ENCODE data around the gene CACNA2D4. TPM values are rescaled to one million over a fixed set of nuclear protein-coding genes. Genes with fewer than 3 reads are reported as not detected.
A peak's percentile ranks its signal among the peaks of the same experiment; 100 is the strongest.

CACNA2D4 gene
- total and polyA plus RNA-seq, 2 of the 13 experiments (the other 11 are each of a cell fraction or from before 2014, with no cell fraction given) = 14.2 to 136 TPM

DNA sequence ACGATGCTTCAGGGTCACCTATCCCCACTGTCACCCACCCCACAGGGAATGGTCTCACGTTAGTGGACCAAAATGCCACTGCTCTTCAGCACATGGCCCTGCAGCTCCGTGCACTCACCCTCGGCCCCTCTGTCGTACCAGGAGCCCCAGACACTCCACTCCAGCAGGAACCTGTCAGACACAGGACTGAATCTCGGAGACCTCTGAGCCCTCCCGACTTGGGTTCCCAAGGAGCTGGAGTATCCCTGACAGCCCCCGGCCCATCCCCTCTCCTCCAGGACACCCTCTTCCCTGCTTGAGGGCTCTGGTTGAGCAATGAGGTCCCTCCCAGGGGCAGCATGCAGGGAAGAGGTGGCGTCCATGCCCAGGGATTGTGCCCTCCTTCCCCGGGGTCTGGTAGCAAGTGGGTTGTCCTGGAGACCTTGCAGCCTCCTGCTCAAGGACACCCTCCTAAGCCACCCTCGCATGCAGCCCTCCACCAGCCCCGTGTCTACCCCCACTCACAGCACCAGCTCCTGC, 118.5 kb downstream of the CACNA2D4 start:
- Histone ChIP-seq H3K9ac (ENCODE audit: insufficient read depth, low read depth, low read length) (no peak overlapping the region), H2AFZ (ENCODE audit: low read length) (no peak overlapping the region), H3K4me2 (ENCODE audit: low read depth, low read length) (no peak overlapping the region), H4K20me1 (ENCODE audit: insufficient read depth, low read length) (no peaks in the 10 kb centered on the region), H3K27ac (ENCODE audit: extremely low read length, insufficient read depth, low read length) (no peak overlapping the region), H3K4me1 (ENCODE audit: insufficient read depth, low read length) (peaks cover 19% of the 10 kb centered on the region; the same call in 1 of the 2 replicates), H3K9me3 (ENCODE audit: low read length) (no peaks in the 10 kb centered on the region), H3K4me3 (replicated peaks in 1 of 3; ENCODE audit: insufficient read depth in 1 of 3, low read depth in 2 of 3, low read length in 3 of 3) (no peak overlapping the region), H3K36me3 (replicated peaks in 1 of 2; ENCODE audit: control insufficient read depth in 1 of 2, insufficient read depth in 2 of 2, low read length in 2 of 2) (peaks cover 0 to 3% of the 10 kb centered on the region in 2 experiments; a peak in 2 of 5 replicates), H3K79me2 (ENCODE audit: insufficient read depth, low read length) (no peaks in the 10 kb centered on the region), H3K27me3 (ENCODE audit: control insufficient read depth in 1 of 2, insufficient read depth in 2 of 2, low read length in 2 of 2) (no peaks in the 10 kb centered on the region)
- intact Hi-C loops (cut with micrococcal nuclease; ENCODE audit: unreplicated experiment) = loop anchor here (5.0 kb wide), 1 partner anchor 237 kb away; no protein-coding TSS in a partner anchor
- ATAC-seq (no peak), FAIRE-seq (no peak), DNase-seq (ENCODE audit: low spot score) (no peak)
- BruUV-seq (replicated peaks) = no TSS peak
- no peak for TF ChIP-seq ZNF713 (CRISPR knock-in tag; IDR thresholded peaks at IDR 0.05)
- TF ChIP-seq GABPB1 (CRISPR knock-in tag; IDR thresholded peaks at IDR 0.05) = no peak
- ChIA-PET POLR2A (interaction anchor here (1.4 kb wide), 1 partner anchor 11 kb away, joined by 4 read pairs; no protein-coding TSS in a partner anchor), CTCF (ENCODE audit: low intra/inter-chr PET ratio, low total read pairs) (no interaction called here)
- in situ Hi-C loops (cut with HindIII; ENCODE audit: extremely low pct_ligation_motif_present, low pct_unique_long_range_greater_than_20kb) = loop anchor here (10.0 kb wide), 1 partner anchor 235 kb away; no protein-coding TSS in a partner anchor
- WGBS (ENCODE audit: low lambda C conversion rate) = 89% methylated on average over 5 of the region's 12 CpGs

DNA sequence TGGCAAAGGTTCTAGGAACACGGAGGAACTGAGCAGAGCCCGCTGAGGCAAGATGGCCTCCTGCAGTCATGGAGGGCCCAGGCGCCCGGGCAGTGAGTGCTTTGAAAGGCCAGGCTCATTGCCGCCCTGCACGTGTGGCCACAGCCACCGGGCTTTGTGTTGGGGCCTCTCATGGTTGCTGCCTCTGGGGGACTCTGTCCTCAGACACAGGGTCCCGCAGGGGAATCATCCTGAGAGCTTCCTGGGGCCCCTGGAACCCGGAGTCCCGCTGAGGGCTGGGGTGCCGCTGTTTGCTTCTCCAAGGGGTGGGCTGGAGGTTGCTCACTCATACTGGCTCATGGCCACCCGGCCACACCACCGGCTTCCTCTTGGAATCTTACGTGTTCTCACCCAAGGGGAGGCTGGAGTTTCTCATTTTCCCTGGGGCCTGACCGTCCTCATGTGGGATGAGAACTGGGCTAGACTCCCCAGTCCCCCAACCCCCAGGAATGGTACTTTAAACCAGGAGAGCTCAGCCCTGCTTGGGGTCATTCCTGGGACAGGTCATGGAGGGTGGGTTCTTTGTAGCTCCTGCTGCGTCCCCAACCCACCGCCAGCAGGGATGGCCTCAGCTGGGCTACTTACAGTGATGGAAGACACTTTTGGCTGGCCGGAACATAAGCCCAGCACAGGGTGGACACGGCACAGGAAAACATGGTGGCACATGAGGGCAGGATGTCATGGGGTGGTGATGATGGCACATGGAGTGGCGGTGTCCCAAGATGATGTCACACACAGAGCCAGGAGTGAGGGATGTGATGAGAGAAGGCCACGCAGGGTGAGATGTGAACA, 119.2 kb downstream of the CACNA2D4 start:
- Histone ChIP-seq H3K9me3 (ENCODE audit: low read length) (no peaks in the 10 kb centered on the region), H3K4me3 (replicated peaks in 1 of 3; ENCODE audit: insufficient read depth in 1 of 3, low read depth in 2 of 3, low read length in 3 of 3) (no peak overlapping the region), H3K4me2 (ENCODE audit: low read depth, low read length) (no peak overlapping the region), H3K9ac (ENCODE audit: insufficient read depth, low read depth, low read length) (no peak overlapping the region), H2AFZ (ENCODE audit: low read length) (no peak overlapping the region), H3K27ac (ENCODE audit: extremely low read length, insufficient read depth, low read length) (no peak overlapping the region), H3K27me3 (ENCODE audit: control insufficient read depth in 1 of 2, insufficient read depth in 2 of 2, low read length in 2 of 2) (no peaks in the 10 kb centered on the region), H4K20me1 (ENCODE audit: insufficient read depth, low read length) (no peaks in the 10 kb centered on the region), H3K36me3 (replicated peaks in 1 of 2; ENCODE audit: control insufficient read depth in 1 of 2, insufficient read depth in 2 of 2, low read length in 2 of 2) (peaks cover 0 to 3% of the 10 kb centered on the region in 2 experiments; a peak in 2 of 5 replicates), H3K79me2 (ENCODE audit: insufficient read depth, low read length) (no peaks in the 10 kb centered on the region), H3K4me1 (ENCODE audit: insufficient read depth, low read length) (peaks cover 13% of the 10 kb centered on the region; the same call in 1 of the 2 replicates)
- POLR2A ChIA-PET = no interaction called here
- TF ChIP-seq CREB1 (IDR thresholded peaks at IDR 0.05) (peak; percentile 32; the same call in 1 of the 2 replicates), CREB1 (CRISPR knock-in tag; IDR thresholded peaks at IDR 0.05) (no peak), CBFB (CRISPR knock-in tag; IDR thresholded peaks at IDR 0.05) (no peak)
- BruUV-seq (replicated peaks) = no TSS peak
- CTCF ChIA-PET (ENCODE audit: low intra/inter-chr PET ratio, low total read pairs) = no interaction called here
- intact Hi-C loops (cut with micrococcal nuclease; ENCODE audit: unreplicated experiment) = loop anchor here (5.0 kb wide), 1 partner anchor 238 kb away; no protein-coding TSS in a partner anchor
- FAIRE-seq (no peak), ATAC-seq (no peak), DNase-seq (ENCODE audit: low spot score) (no peak)
- in situ Hi-C loops (cut with HindIII; ENCODE audit: extremely low pct_ligation_motif_present, low pct_unique_long_range_greater_than_20kb) = no loop called here
- WGBS (ENCODE audit: low lambda C conversion rate) = 90% methylated on average over 19 of the region's 21 CpGs
